ENCODE measurements around the gene PRPF39. TPM values are rescaled to one million over a fixed set of nuclear protein-coding genes. Genes with fewer than 3 reads are reported as not detected.
"Not testable (repeated sequence)": the region's sequence is repeated elsewhere in the genome, so short reads cannot be mapped to it uniquely, and the experiment has no call there.

PRPF39 gene
- total and polyA plus RNA-seq, 5 donors = 10.5 to 20.7 (median 16.7) TPM

DNA sequence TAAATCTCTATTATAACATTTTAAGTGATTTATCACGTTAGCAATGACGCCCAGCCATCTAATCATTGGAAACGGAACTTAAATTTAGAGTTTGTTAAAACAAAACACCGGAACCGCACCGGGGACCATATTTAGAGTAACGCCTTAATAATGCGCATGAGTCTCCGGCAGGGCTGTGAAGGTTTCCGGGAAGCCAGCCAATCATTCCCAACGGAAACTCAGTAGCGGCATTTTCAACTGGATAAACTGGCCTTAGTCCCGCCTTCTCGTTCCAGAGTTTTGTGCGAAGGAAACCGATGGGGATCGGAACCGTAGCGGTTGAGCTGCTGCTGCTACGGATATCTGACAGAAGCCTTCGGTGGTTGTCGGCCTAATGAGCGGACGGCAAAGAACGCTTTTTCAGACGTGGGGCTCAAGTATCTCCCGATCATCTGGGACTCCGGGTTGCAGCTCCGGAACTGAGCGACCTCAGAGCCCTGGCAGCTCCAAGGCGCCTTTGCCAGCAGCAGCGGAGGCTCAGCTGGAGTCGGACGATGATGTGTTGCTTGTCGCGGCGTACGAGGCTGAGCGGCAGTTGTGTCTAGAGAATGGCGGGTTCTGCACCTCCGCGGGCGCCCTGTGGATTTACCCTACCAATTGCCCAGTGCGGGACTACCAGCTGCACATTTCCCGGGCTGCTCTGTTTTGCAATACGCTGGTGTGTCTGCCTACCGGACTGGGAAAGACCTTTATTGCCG, 51.9 kb downstream of the PRPF39 start, which contains the start of gene FANCM:
Gene FANCM (plus strand): TSS at position 272 of the 737 bp plus-strand sequence. CDS start 102 bp downstream, at position 374.
- ATAC-seq (peak; percentile 78 to 80), DNase-seq (peak; percentile 90 to 93 (median 92))
- WGBS = under 1% methylated on average over 48 of the region's 48 CpGs
- intact Hi-C loops (cut with DNase I) = loop anchor here in 1 of 4 donors (10.0 kb wide), 3 partner anchors 119 to 221 kb away; partner anchors contain the start of genes KLHL28, MIS18BP1 and TOGARAM1
- H3K27me3 ChIP-seq (ENCODE audit: control insufficient read depth, insufficient read depth) = no peaks in the 10 kb centered on the region
- peak within 1 kb of the TSS; percentile 92 for H3K27ac ChIP-seq (ENCODE audit: low read length)
- no peaks in the 10 kb centered on the region for H3K4me1 ChIP-seq (ENCODE audit: control insufficient read depth, insufficient read depth, low read length)
- peak within 1 kb of the TSS; percentile 94 for H3K4me3 ChIP-seq (ENCODE audit: low read length)
- no peaks in the 10 kb centered on the region for H3K9me3 ChIP-seq (ENCODE audit: control insufficient read depth, low read length)

DNA sequence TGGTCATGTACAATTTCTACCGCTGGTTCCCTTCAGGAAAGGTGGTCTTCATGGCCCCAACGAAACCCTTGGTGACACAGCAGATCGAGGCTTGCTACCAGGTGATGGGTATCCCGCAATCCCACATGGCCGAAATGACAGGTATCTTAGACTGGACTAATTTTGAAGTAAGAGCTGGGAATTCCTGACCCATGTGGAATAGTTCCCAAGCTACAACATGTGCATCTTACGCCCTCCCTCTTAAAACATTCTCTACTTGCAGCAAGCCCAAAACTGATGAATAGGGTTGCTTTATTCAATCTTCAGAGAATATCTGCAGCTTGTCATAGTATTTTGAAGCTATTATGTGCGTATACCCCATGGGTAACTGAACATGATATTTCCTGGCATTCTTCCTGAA, 52.5 kb downstream of the PRPF39 start:
- WGBS = 2% methylated on average over 7 of the region's 7 CpGs
- DNase-seq (no peak), ATAC-seq (no peak)
- Histone ChIP-seq H3K27me3 (ENCODE audit: control insufficient read depth, insufficient read depth) (no peaks in the 10 kb centered on the region), H3K9me3 (ENCODE audit: control insufficient read depth, low read length) (no peaks in the 10 kb centered on the region), H3K4me1 (ENCODE audit: control insufficient read depth, insufficient read depth, low read length) (no peaks in the 10 kb centered on the region), H3K4me3 (ENCODE audit: low read length) (peak overlapping the region; percentile 94), H3K27ac (ENCODE audit: low read length) (peak overlapping the region; percentile 83)
- intact Hi-C loops (cut with DNase I) = loop anchor here in 1 of 4 donors (10.0 kb wide), 3 partner anchors 118 to 222 kb away; partner anchors contain the start of genes KLHL28, MIS18BP1 and TOGARAM1

DNA sequence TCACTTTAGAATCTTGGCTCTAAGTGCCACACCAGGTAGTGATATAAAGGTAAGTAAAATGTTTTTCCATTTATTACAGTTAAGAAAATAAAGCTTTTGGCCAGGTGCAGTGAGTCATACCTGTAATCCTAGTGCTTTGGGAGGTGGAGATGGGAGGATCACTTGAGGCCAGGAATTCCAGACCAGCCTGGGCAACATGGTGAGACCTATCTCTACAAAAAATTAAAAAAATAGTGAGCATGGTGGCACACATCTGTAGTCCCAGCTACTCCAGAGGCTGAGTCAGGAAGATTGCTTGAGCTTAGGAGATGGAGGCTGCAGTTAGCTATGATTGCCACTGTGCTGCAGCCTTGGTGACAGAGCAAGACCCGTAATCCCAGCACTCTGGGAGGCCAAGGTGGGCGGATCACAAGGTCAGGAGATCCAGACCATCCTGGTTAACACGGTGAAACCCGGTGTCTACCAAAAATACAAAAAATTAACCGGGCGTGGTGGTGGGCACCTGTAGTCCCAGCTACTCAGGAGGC, 56.8 kb downstream of the PRPF39 start:
- Histone ChIP-seq H3K27me3 (ENCODE audit: control insufficient read depth, insufficient read depth) (no peaks in the 10 kb centered on the region), H3K4me1 (ENCODE audit: control insufficient read depth, insufficient read depth, low read length) (no peaks in the 10 kb centered on the region), H3K9me3 (ENCODE audit: control insufficient read depth, low read length) (no peaks in the 10 kb centered on the region), H3K4me3 (ENCODE audit: low read length) (no peak overlapping the region), H3K27ac (ENCODE audit: low read length) (no peak overlapping the region)
- intact Hi-C loops (cut with DNase I) = no loop called here
- no peak for ATAC-seq
- WGBS = 97% methylated on average over 6 of the region's 6 CpGs
- DNase-seq = no peak

DNA sequence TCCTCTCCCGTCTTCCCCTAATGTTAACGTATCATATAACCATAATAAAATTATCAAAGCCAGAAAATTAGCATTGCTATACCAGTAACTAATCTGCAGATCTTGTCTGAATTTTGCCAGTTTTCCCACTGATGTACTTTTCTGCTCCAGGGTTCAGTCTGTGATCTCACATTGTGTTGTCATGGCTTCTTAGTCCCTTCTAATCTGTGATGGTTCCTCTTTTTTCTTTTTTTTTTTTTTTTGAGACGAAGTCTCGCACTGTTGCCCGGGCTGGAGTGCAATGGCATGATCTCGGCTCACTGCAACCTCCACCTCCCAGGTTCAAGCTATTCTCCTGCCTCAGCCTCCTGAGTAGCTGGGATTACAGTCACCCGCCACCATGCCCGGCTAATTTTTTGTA, 58.2 kb downstream of the PRPF39 start:
- H3K27ac ChIP-seq (ENCODE audit: low read length); H3K27me3 ChIP-seq (ENCODE audit: control insufficient read depth, insufficient read depth); H3K4me3 ChIP-seq (ENCODE audit: low read length); ATAC-seq; H3K9me3 ChIP-seq (ENCODE audit: control insufficient read depth, low read length); intact Hi-C loops (cut with DNase I); DNase-seq; H3K4me1 ChIP-seq (ENCODE audit: control insufficient read depth, insufficient read depth, low read length): not testable (repeated sequence)
- WGBS = 90% methylated on average over 8 of the region's 8 CpGs

DNA sequence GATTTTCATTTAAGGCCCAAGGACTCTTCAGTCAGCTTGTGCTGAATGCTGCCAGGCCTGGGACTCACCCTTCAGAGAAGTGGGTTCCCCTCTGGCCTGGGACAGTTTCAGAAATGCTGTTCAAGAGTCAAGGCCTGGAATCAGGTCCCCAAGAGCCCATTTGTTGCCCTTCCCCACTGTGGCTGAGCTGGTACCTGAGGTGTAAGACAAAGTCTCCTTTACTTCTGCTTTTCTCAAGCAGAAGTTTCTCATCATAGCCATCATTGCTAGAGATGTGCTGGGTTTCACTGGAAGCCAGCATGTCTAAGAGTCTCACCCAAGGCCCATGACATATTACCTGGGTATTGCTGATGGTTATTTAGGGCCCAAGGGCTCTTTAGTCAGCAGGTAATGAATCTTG, 60.7 kb downstream of the PRPF39 start:
- Histone ChIP-seq H3K27me3 (ENCODE audit: control insufficient read depth, insufficient read depth) (no peaks in the 10 kb centered on the region), H3K9me3 (ENCODE audit: control insufficient read depth, low read length) (no peaks in the 10 kb centered on the region), H3K4me3 (ENCODE audit: low read length) (no peak overlapping the region), H3K27ac (ENCODE audit: low read length) (no peak overlapping the region), H3K4me1 (ENCODE audit: control insufficient read depth, insufficient read depth, low read length) (no peaks in the 10 kb centered on the region)
- intact Hi-C loops (cut with DNase I) = no loop called here
- ATAC-seq (no peak), DNase-seq (no peak)

DNA sequence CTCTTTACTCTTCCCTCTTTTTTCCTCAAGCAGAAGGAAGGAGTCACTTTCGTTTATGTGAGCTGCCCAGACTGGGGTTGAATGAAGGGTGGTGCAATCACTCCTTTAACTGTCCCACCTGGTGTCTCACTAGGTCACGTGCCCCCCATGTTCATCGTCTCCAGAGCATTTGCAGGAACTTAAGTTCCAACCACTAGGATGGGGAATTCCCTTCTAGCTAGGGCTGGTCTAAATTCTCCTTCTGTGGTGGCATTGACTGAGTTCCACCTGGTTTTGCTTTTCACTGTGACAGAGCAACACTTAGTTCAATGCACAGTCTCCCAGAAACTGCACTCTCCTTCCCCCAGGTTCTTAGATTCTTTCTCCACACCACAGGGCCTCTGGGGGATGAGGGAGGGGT, 61.3 kb downstream of the PRPF39 start:
- Histone ChIP-seq H3K27me3 (ENCODE audit: control insufficient read depth, insufficient read depth) (no peaks in the 10 kb centered on the region), H3K4me1 (ENCODE audit: control insufficient read depth, insufficient read depth, low read length) (no peaks in the 10 kb centered on the region), H3K27ac (ENCODE audit: low read length) (no peak overlapping the region), H3K9me3 (ENCODE audit: control insufficient read depth, low read length) (no peaks in the 10 kb centered on the region), H3K4me3 (ENCODE audit: low read length) (no peak overlapping the region)
- intact Hi-C loops (cut with DNase I) = no loop called here
- ATAC-seq (no peak), DNase-seq (no peak)
- 91% methylated on average over 3 of the region's 3 CpGs for WGBS

DNA sequence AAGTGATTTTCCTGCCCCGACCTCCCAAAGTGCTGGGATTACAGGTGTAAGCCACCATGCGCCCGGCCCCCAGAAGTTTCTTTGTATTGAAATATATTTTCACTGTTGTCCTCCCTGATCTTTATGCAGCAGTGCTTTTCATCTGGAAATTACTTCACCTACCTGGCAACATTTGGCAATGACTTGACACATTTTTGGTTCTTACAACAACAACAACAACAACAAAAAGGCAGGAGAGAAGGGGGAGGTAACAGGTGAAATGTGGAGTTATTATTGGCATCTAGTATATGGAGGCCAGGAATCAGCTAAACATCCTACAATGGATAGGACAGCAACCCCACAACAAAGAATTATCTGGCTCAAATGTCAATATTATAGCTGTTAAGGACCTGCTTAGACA, 65.7 kb downstream of the PRPF39 start:
- 95% methylated on average over 3 of the region's 3 CpGs for WGBS
- H3K27ac ChIP-seq (ENCODE audit: low read length) = no peak overlapping the region
- H3K9me3 ChIP-seq (ENCODE audit: control insufficient read depth, low read length) = no peaks in the 10 kb centered on the region
- ATAC-seq (no peak), DNase-seq (no peak)
- H3K4me3 ChIP-seq (ENCODE audit: low read length) = no peak overlapping the region
- H3K27me3 ChIP-seq (ENCODE audit: control insufficient read depth, insufficient read depth) = no peaks in the 10 kb centered on the region
- H3K4me1 ChIP-seq (ENCODE audit: control insufficient read depth, insufficient read depth, low read length) = no peaks in the 10 kb centered on the region
- intact Hi-C loops (cut with DNase I) = no loop called here

DNA sequence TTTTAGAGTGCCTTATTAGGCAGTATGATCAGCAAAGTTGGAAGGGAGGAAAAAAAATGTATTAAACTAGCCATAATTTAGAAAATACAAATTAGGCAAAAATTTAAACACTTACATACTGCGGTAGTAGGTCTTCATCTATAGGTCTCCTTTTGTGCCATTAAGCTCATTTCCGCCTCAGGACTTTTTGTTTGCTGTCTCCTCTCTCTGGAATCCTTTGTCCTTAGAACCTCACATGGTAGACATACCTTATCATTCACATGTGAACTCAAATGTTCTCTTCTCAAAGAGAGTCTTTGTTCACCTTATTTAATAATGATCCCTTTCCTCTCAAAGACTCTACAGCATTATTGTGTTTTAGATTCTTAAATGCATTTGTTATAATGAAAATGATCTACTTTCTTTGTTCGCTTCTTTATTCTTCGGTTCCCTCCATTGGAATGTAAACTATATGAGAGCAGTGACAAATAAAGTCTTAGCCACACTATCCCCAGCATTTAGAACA, 66.5 kb downstream of the PRPF39 start:
- DNase-seq (no peak), ATAC-seq (no peak)
- no peak overlapping the region for H3K27ac ChIP-seq (ENCODE audit: low read length)
- no peaks in the 10 kb centered on the region for H3K9me3 ChIP-seq (ENCODE audit: control insufficient read depth, low read length)
- no peaks in the 10 kb centered on the region for H3K4me1 ChIP-seq (ENCODE audit: control insufficient read depth, insufficient read depth, low read length)
- H3K27me3 ChIP-seq (ENCODE audit: control insufficient read depth, insufficient read depth) = no peaks in the 10 kb centered on the region
- intact Hi-C loops (cut with DNase I) = no loop called here
- no peak overlapping the region for H3K4me3 ChIP-seq (ENCODE audit: low read length)
- WGBS = 97% methylated on average over 4 of the region's 4 CpGs

DNA sequence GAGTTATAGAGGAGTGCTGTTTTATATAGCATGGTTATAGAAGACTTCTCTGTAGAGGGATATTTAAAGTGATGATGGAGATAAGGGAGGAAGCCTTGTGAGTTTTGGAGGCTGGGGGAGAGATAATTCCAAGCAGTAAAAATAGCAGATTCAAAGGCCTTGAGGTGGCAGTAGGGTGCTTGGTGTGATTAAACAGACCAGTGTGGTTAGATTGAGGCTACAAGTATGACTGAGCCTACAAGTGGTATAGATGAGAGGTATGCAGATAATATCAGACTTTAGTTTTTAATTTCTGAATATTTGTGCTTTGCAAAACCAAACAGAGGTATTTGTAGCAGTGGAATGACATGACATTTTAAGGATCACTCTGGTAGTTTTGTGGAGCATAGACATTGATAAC, 72.2 kb downstream of the PRPF39 start:
- H3K27me3 ChIP-seq (ENCODE audit: control insufficient read depth, insufficient read depth) = no peaks in the 10 kb centered on the region
- no peak for DNase-seq
- ATAC-seq = no peak
- intact Hi-C loops (cut with DNase I) = no loop called here
- H3K9me3 ChIP-seq (ENCODE audit: control insufficient read depth, low read length) = no peaks in the 10 kb centered on the region
- H3K4me1 ChIP-seq (ENCODE audit: control insufficient read depth, insufficient read depth, low read length) = no peaks in the 10 kb centered on the region
- no peak overlapping the region for H3K27ac ChIP-seq (ENCODE audit: low read length)
- H3K4me3 ChIP-seq (ENCODE audit: low read length) = no peak overlapping the region
